Measurements from ENCODE around the gene RNASEH2B. TPM values are rescaled to one million over a fixed set of nuclear protein-coding genes. Genes with fewer than 3 reads are reported as not detected.

RNASEH2B gene
- polyA plus RNA-seq, 1 donor from 2014 or later, result 25.2 TPM

DNA sequence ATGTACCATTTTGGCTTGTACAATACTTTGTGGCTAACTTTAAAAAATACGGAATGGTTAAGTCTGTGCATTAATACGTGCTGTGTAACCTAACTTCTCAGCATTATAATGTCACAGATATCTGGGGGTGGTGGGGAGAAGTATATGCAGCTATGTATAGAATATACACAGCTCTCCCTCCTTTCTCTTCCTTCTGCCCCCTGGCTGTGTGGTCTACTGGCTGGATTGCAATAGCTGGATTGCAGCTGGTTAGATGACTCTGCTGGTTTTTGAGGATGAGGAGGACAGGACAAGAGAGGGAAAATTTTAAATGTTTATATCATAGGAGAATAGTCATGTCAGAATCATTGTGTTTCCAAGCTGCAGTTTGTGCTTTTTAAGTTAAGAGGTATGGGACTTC, 9.7 kb downstream of the RNASEH2B start:
- H3K9me3 ChIP-seq (ENCODE audit: low read length), result peaks cover 6% of the 10 kb centered on the region
- no peak overlapping the region for H3K4me3 ChIP-seq (ENCODE audit: low read length)
- no peaks in the 10 kb centered on the region for H4K20me1 ChIP-seq (ENCODE audit: insufficient read depth)
- no peak overlapping the region for H3K9ac ChIP-seq (ENCODE audit: low read length)
- H3K4me2 ChIP-seq (ENCODE audit: low read length), result no peak overlapping the region
- H3F3A ChIP-seq (ENCODE audit: insufficient read depth, low read length, poor library complexity, severe bottlenecking), result no peaks in the 10 kb centered on the region
- H3K9me2 ChIP-seq (ENCODE audit: insufficient read depth, low read length), result no peaks in the 10 kb centered on the region
- no peaks in the 10 kb centered on the region for H3K79me2 ChIP-seq (replicated peaks; ENCODE audit: insufficient read depth, low read length)
- H3K27ac ChIP-seq (ENCODE audit: low read length), result no peak overlapping the region
- no peak overlapping the region for H2AFZ ChIP-seq (ENCODE audit: low read depth, low read length)
- no peaks in the 10 kb centered on the region for H3K27me3 ChIP-seq (ENCODE audit: insufficient read depth, low read depth, low read length)
- TF ChIP-seq POLR2AphosphoS5 (IDR thresholded peaks at IDR 0.05), result no peak
- TF ChIP-seq RAD21 (conservative IDR thresholded peaks at IDR 0.05), result no peak
- H3K36me3 ChIP-seq (ENCODE audit: insufficient read depth, low read length), result no peaks in the 10 kb centered on the region

DNA sequence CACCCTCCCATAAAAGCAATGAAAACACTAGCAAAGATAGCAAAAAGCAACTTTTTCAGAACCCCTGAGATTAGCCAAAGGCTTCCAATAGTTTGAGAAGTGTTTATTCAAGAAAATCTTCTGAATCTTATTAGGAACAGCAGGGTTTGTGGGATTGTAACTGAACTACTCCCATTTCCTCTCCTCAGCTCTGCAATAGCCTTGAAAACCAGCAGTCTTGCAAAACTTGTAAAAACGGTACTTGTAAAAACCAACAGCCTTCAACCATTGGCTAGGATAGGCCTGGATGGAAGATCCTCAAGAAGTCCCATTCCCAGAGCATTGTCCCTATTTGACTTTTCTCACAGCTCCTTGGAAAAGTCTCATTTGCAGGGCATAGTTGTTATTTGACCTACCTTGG, 12.1 kb downstream of the RNASEH2B start:
- no peak overlapping the region for H3K4me2 ChIP-seq (ENCODE audit: low read length)
- no peaks in the 10 kb centered on the region for H3K79me2 ChIP-seq (replicated peaks; ENCODE audit: insufficient read depth, low read length)

DNA sequence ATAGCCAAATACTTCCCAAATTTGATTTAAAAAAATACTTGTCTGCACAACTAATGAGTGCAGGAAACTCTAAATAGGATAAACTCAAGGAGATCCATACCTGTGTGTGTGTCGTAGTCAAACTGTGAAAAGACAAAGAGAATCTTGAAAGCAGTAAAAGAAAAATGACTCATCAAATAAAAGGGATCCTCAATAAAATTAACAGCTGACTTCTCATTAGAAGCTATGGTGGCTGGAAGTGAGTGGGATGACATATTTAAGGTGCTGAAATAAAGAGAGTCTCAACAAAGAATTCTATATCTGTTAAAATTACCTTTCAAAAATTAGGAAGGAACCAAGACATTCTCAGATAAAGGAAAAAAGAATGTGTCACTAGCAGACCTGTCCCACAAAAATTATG, 13.7 kb downstream of the RNASEH2B start:
- Histone ChIP-seq H3F3A (ENCODE audit: insufficient read depth, low read length, poor library complexity, severe bottlenecking) (no peaks in the 10 kb centered on the region), H3K27ac (ENCODE audit: low read length) (no peak overlapping the region), H3K4me2 (ENCODE audit: low read length) (no peak overlapping the region), H3K4me3 (ENCODE audit: low read length) (no peak overlapping the region), H3K9me3 (ENCODE audit: low read length) (peaks cover 6% of the 10 kb centered on the region), H3K36me3 (ENCODE audit: insufficient read depth, low read length) (no peaks in the 10 kb centered on the region), H3K9me2 (ENCODE audit: insufficient read depth, low read length) (no peaks in the 10 kb centered on the region), H4K20me1 (ENCODE audit: insufficient read depth) (no peaks in the 10 kb centered on the region), H2AFZ (ENCODE audit: low read depth, low read length) (no peak overlapping the region), H3K9ac (ENCODE audit: low read length) (no peak overlapping the region), H3K27me3 (ENCODE audit: insufficient read depth, low read depth, low read length) (no peaks in the 10 kb centered on the region), H3K79me2 (replicated peaks; ENCODE audit: insufficient read depth, low read length) (no peaks in the 10 kb centered on the region)
- TF ChIP-seq, protein P1, sequence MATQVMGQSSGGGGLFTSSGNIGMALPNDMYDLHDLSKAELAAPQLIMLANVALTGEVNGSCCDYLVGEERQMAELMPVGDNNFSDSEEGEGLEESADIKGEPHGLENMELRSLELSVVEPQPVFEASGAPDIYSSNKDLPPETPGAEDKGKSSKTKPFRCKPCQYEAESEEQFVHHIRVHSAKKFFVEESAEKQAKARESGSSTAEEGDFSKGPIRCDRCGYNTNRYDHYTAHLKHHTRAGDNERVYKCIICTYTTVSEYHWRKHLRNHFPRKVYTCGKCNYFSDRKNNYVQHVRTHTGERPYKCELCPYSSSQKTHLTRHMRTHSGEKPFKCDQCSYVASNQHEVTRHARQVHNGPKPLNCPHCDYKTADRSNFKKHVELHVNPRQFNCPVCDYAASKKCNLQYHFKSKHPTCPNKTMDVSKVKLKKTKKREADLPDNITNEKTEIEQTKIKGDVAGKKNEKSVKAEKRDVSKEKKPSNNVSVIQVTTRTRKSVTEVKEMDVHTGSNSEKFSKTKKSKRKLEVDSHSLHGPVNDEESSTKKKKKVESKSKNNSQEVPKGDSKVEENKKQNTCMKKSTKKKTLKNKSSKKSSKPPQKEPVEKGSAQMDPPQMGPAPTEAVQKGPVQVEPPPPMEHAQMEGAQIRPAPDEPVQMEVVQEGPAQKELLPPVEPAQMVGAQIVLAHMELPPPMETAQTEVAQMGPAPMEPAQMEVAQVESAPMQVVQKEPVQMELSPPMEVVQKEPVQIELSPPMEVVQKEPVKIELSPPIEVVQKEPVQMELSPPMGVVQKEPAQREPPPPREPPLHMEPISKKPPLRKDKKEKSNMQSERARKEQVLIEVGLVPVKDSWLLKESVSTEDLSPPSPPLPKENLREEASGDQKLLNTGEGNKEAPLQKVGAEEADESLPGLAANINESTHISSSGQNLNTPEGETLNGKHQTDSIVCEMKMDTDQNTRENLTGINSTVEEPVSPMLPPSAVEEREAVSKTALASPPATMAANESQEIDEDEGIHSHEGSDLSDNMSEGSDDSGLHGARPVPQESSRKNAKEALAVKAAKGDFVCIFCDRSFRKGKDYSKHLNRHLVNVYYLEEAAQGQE (IDR thresholded peaks at IDR 0.05; ENCODE audit: borderline replicate concordance), result no peak
- TF ChIP-seq, protein P2, sequence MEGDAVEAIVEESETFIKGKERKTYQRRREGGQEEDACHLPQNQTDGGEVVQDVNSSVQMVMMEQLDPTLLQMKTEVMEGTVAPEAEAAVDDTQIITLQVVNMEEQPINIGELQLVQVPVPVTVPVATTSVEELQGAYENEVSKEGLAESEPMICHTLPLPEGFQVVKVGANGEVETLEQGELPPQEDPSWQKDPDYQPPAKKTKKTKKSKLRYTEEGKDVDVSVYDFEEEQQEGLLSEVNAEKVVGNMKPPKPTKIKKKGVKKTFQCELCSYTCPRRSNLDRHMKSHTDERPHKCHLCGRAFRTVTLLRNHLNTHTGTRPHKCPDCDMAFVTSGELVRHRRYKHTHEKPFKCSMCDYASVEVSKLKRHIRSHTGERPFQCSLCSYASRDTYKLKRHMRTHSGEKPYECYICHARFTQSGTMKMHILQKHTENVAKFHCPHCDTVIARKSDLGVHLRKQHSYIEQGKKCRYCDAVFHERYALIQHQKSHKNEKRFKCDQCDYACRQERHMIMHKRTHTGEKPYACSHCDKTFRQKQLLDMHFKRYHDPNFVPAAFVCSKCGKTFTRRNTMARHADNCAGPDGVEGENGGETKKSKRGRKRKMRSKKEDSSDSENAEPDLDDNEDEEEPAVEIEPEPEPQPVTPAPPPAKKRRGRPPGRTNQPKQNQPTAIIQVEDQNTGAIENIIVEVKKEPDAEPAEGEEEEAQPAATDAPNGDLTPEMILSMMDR (IDR thresholded peaks at IDR 0.05; ENCODE audit: poor library complexity, severe bottlenecking), result no peak
- TF ChIP-seq EP300 (conservative IDR thresholded peaks at IDR 0.05; ENCODE audit: poor library complexity, severe bottlenecking), result no peak
- no peak for TF ChIP-seq SMC3 (conservative IDR thresholded peaks at IDR 0.05; ENCODE audit: poor library complexity)
- TF ChIP-seq RAD21 (conservative IDR thresholded peaks at IDR 0.05), result no peak
- no peak for TF ChIP-seq POLR2AphosphoS5 (IDR thresholded peaks at IDR 0.05)

More for the DNA sequence above, 12.1 kb downstream of the RNASEH2B start:
- no peaks in the 10 kb centered on the region for H3K27me3 ChIP-seq (ENCODE audit: insufficient read depth, low read depth, low read length)
- H3K9me3 ChIP-seq (ENCODE audit: low read length), result peaks cover 6% of the 10 kb centered on the region
- TF ChIP-seq EZH2 (IDR thresholded peaks at IDR 0.05; ENCODE audit: borderline replicate concordance, insufficient read depth, low read length, poor library complexity, severe bottlenecking), result no peak
- no peak for TF ChIP-seq RAD21 (conservative IDR thresholded peaks at IDR 0.05)
- no peak for TF ChIP-seq EP300 (conservative IDR thresholded peaks at IDR 0.05; ENCODE audit: poor library complexity, severe bottlenecking)
- TF ChIP-seq, protein P1 (IDR thresholded peaks at IDR 0.05; ENCODE audit: borderline replicate concordance), result no peak
- TF ChIP-seq TAF1 (IDR thresholded peaks at IDR 0.05; ENCODE audit: low read depth), result no peak
- TF ChIP-seq POLR2AphosphoS5 (IDR thresholded peaks at IDR 0.05), result no peak
- TF ChIP-seq SMC3 (conservative IDR thresholded peaks at IDR 0.05; ENCODE audit: poor library complexity), result no peak
- TF ChIP-seq, protein P2 (IDR thresholded peaks at IDR 0.05; ENCODE audit: poor library complexity, severe bottlenecking), result no peak
- TF ChIP-seq MXI1 (conservative IDR thresholded peaks at IDR 0.05; ENCODE audit: poor library complexity, severe bottlenecking), result no peak
- H3K9ac ChIP-seq (ENCODE audit: low read length), result no peak overlapping the region
- H4K20me1 ChIP-seq (ENCODE audit: insufficient read depth), result no peaks in the 10 kb centered on the region
- no peak overlapping the region for H2AFZ ChIP-seq (ENCODE audit: low read depth, low read length)
- no peak overlapping the region for H3K4me3 ChIP-seq (ENCODE audit: low read length)
- H3K36me3 ChIP-seq (ENCODE audit: insufficient read depth, low read length), result no peaks in the 10 kb centered on the region
- H3K9me2 ChIP-seq (ENCODE audit: insufficient read depth, low read length), result no peaks in the 10 kb centered on the region
- no peaks in the 10 kb centered on the region for H3F3A ChIP-seq (ENCODE audit: insufficient read depth, low read length, poor library complexity, severe bottlenecking)
- H3K27ac ChIP-seq (ENCODE audit: low read length), result no peak overlapping the region

Data from neural cell (in vitro differentiated cells).